HG03442 (cell line): ENCODE data around the gene SOX15.
"Not testable (repeated sequence)": the region's sequence is repeated elsewhere in the genome, so short reads cannot be mapped to it uniquely, and the experiment has no call there.

ENCODE experiments used
- ATAC-seq: cut with Tn5 transposase; IDR thresholded peaks from one replicate; pipeline ENCODE4 v1.9.1; 2021; ENCODE audit warnings: mild to moderate bottlenecking, moderate library complexity; ENCODE audit not compliant: unreplicated experiment

SOX15 gene

DNA sequence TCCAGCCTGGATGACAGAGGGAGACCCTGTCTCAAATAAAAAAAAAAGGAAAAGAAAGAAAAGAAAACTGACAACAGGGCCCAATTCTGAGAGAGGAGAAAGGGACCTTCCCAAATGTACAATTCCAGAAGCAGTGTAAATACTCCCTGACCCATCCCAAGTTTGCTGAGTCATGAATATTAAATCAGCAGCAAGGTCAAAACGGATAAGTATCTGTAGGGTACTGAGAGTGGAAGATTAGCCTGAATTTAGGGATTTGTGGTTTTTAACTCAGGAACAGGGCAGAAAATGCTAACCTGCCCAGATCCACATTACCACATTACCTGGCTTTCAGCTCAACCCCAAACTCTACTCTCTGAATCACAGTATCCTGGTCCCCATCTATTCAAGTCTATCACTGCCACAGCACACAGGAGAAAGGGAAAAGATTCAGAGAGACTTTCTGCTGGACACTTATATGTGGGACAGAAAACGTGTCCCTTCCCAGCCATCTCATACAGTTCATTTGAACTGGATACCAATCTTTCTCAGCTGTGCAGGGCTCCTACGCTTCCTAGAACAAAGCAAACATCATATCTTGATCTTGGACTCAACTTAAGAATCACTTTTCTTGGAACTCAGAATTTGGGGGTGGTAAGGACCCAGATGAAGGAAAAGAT is 21.9 kb upstream of the SOX15 start:
- no peak for ATAC-seq

DNA sequence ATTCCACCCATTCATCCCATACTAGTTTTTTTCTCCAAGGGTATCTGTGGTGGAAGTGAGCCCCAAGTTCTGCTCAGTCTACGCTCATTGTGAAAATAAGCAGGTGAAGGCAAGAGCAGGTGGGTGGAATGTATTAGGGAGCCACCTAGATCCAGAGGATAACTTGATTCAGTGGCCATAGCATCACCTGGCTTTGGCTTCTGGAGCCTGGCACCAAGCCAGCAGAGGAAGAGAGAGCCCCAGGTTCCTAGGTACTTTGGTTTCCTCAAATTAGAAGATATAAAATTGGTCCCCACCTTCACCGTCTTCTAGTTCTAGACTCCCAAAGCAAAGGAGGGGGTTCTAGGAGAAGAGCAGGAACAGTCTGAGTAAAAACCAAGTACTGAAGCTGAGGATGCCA is 20.7 kb upstream of the SOX15 start:
- ATAC-seq = no peak

DNA sequence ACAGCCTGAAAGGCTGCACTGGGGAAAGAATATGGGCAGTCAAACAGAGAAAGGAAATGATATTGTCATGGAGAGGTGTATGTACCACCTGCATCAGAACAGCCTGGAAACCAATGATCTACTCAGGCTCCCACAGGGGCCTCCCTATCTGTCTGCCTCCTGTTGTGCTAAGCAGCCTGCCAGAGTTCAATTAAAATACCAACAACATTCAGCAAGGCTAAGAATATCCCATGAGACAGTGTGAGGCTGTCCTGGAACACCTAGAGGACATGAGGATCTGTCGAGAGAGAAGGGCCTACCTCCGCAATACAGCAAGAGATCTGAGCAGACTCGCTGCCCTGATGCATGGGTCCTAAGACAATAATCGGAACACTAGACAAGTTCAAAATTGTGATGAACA is 16.4 kb upstream of the SOX15 start:
- no peak for ATAC-seq

DNA sequence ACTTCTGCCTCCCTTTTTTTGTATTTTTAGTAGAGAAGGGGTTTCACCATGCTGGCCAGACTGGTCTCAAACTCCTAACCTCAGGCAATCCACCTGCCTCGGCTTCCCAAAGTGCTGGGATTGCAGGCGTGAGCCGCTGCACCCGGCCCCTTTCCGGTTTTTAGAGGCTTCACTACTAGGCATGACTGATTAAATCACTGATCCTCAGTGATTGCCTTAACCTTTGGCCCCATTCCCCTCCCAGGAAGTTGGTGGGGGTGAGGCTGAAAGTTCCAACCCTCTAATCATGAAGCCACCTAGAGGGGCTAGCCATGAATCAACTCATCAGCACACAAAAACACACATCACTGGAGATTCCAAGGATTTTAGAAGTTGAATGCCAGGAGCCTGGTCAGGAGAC is 7.7 kb upstream of the SOX15 start:
- not testable (repeated sequence) for ATAC-seq

DNA sequence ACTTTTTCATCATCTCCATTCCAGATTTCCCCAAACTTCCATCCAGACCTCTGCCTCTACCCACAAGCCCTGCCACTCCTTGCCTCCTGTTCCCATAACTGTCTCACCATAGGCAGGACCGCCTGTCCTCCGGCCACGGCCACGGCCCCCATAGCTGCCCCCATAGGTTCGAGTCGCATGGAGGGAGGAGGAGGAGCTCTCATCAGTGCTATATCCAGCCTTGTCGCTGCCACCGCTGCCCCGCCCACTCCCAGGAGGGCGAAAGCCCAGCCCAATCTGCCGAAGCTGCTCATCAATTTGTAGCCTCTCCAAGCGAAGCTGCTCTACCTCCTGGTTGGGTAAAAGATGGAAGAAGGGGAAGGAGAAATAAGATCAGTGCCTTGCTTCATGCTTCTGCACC is 3.4 kb upstream of the SOX15 start:
- ATAC-seq = no peak

DNA sequence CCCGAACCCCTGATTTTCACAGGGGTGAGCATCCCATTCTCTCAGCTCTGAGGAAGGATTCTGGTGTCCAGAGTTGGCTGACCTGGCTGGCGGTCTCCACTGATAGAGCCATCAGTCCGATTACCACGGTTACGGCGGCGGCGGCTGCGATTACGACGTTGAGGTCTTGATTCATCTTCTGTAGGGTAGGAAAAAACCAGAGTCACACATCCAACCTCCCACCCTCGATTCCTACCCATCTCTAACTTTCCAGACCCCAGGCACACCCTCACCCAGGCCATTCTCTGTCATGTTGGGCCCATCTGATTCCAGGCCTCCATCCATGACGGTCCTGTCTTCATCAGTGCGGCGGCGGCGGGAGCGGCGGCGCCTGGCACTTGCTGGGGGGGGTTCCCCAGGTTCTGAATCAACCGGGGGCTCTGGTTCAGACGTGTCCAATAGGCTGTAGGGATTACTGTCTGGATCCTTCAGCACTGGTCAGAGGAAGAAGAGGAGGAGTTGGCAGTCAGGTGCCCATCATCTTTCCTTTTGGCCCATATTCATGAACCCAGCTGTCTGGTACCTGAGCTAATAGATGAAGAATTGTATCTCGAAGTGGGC is 2.6 kb upstream of the SOX15 start:
- no peak for ATAC-seq

DNA sequence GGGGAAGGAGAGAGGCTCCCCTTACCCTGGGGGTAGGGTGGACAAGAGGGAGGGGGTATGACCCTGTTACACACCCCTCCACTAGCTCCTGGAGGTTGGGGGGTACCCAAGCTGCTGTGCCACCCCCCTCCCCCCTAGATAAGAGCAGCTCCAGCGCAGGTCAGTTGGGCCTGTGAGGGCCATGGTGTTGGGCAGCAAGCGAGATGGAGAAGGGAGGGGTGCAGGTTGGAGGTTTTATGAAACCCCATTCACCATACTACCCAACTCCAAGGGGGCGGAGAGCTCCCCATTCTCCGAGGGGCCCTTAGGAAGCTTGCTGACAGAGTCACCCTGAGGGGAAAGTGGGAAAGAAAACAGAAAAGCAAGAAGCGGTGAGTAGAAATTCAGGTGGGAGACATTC is 1.7 kb upstream of the SOX15 start:
- ATAC-seq = no peak

DNA sequence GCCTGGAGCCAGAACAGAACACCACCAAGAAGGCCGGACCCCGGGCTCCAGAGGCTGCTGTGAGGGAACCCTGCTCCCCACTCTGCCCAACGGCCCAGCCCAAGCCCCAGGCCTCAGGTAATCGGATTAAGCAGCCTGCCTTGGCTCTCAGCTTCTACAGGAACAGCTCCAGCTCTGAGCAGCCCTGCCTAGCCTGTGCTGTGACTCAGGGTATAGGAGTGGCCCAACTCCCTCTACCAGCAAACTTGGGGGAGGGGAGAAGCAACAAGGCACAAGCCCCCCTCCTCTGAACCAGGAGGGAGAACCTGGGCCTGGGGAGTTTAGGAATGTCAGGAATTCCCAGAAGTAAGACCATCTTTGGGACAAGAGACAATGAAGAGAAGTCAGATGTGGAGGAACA is 849 bp upstream of the SOX15 start:
- ATAC-seq = no peak

DNA sequence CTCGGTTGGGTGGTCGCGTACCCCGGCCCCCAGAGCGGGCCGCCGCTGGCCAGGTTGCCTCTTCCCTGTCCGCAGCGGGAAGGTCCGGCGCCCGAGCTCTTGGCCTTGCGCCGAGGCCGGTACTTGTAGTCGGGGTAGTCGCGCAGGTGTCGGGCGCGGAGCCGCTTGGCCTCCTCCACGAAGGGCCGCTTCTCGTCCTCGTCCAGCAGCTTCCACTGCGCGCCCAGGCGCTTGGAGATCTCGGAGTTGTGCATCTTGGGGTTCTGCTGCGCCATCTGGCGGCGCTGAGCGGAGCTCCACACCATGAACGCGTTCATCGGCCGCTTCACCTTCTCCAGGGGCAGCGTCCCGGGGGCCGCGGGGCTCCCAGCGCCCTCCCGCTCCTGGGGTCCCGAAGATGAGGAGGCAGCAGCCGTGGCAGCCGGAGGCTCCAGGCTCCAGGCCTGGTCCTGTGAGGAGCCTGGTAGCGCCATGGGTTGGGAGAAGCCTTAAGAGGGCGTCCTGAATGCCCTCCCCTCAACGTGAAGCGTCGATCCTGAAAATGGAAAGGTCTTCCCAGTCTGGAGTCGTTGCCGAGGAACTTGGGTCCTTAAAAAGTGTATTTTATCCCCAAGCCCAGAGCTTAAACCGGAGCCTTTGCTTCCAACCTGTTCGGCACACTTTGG is 558 bp downstream of the SOX15 start:
- ATAC-seq = no peak

DNA sequence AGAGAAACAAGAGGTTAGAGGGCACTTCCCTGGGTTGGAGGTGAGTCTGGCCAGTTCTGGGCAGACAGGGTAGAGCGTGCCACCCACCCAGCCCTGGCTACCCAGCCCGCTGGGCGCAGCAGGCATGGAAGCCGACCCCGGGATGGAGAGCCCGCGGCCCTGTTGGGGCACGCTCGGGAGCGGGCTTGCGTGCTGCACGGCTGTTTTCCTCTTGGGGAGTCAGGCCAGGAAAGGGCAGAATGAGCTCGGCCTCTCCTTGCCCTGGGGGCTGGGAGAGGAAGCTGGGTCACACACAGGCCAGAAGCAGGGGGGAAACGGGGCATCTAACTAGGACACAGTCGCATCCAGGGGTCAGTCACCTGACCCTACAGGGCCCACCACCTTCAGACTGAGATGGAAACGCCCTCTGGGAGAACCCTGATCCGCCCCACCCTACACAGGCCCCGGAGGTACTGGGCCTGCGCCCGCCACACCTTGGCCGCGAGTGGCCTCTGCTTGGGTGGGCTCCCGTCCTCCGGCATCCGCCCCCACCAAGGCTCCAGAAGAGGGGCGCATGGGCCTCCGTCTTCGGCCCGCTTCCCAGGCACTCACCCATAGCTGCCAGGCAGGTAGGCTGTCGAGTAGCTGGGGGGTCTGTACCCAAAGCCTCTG is 1.2 kb downstream of the SOX15 start:
- no peak for ATAC-seq

DNA sequence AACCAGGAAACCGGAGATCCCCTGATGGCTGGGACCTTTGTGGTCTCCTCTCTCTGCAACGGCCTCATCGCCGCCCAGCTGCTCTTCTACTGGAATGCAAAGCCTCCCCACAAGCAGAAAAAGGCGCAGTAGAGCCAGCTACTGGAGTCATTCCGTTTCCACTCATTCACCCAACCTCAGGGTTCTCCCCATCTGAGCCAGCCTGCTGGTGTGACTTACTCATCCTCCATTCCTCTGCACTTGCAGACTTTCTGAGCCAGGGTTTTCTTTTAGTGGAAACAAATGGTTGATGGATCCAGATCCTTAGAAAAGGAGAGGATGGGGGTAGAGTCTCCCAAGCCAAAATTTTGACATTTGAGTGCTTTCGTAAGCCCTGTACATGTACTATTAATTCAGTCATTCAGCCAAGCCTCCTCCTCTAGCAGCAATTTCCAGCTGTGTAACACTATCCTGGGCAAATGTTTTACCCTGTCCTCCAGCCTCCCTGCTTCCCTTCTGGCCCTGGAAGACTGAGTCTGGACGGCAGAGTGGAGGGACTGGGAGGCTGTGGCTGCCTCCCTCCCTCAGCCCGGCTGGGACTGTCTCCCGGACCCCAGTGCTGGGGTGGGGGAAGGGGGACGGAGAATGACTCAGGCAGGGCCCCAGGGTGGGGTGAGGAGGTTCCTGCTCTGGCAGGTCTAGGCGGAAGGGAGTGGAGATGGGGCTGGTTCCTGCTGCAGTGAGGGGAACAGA is 2.3 kb downstream of the SOX15 start:
- no peak for ATAC-seq

DNA sequence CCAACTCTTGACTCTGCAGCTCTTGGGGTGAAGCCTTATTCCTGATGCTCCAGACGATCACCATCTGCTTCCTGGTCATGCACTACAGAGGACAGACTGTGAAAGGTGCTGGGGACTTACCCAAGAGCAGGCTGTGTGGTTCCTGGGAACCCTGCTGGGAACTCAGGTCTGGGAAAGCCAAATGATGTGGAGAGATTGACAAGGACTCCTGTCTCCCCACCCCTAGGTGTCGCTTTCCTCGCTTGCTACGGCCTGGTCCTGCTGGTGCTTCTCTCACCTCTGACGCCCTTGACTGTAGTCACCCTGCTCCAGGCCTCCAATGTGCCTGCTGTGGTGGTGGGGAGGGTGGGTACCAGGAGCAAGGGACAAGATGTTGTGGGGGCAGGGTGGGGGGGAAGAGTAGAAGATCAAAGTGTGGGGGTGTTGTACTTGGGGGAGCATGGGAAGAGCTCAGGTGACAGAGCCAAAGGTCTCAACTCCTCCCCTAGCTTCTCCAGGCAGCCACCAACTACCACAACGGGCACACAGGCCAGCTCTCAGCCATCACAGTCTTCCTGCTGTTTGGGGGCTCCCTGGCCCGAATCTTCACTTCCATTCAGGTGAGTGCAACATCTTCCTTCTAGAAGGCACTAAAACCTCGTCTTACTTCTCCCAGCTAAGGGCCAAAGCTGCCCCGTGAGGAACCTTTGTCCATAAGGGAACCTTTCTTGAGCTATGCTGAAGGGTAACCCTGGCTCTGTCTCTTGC is 3.0 kb downstream of the SOX15 start:
- no peak for ATAC-seq

DNA sequence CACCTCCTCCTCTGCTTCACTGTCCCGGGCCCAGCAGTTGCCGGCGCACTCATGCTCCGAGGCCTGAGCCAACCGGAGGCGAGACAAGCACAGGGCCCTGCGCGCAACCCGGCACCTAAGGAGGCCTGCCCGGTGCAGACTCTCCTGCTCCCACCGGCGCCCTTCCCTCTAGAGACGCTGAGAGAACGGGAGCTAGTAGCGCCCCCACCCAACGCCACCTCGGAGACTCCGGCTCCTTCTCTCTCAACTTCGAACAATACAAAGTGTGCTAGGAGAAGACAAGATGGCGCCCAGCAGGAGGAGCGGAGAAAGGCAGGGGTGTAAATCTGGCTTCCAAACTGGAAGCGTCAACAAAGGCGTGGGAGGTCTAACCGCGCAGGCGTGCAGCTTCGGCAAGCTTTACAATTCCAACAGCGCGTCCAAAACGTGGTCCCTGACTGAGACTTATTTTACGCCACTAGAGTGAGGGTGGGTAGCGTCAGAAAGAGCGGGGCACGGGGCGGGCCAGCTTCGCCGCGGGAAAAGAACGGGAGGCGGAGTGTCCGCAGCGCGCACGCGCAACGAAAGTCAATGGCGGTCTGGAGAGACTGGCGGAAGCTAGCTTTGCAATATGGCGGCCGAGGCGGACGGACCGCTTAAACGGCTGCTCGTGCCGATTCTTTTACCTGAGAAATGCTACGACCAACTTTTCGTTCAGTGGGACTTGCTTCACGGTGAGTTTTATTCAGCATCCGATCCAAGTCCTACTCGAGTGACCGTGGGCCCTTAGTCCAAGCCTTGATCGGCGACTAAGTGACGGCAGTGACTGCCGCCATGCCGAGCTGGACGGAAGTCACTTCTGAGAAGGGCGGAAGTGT is 6.4 kb downstream of the SOX15 start, which contains the start of gene MPDU1:
TSS of gene MPDU1 (plus strand) at position 600 of the 857 bp plus-strand sequence. CDS start at position 611, 11 bp downstream.
- ATAC-seq = peak; percentile 59

DNA sequence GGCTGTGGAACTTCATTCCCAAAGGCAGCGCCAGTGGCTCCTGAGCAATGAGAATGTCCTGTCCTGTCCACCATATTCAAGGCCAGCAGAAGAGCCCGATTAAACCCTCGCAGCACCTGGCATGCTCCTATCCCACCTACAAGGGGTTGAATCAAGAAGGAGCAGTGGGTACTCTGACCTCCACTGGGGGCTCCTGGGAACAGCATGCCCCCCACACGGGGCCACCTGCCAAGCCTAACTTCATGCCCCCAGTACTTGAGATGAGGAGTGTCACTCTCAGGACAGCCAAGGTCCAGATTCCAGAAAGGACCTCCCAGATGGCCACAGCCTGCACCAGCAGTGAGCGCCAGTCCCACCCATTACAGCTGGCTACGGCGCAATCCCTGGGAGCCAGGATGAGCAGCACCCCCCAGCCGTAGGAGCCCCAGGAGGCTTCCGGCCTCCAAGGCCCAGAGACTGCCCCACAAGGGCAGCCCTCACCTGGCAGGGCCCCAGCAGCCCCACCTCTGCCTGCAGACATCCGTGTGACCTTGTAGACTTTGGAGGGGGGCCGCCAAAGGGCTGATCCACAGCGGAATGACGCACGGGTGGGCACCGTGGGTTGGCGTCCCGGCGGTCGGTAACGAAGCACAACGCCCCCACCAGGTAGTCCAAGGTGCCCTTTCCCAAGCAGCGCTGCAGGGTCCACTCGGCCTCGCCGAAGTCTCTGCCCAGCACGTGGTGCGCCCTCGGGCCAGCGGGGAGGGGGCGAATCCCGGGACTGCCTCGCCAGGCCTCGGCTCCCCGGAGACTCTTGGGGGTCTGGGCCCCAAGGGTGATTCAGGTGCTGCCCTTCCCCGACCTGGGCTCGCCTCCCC is 7.3 kb downstream of the SOX15 start:
- ATAC-seq = no peak

DNA sequence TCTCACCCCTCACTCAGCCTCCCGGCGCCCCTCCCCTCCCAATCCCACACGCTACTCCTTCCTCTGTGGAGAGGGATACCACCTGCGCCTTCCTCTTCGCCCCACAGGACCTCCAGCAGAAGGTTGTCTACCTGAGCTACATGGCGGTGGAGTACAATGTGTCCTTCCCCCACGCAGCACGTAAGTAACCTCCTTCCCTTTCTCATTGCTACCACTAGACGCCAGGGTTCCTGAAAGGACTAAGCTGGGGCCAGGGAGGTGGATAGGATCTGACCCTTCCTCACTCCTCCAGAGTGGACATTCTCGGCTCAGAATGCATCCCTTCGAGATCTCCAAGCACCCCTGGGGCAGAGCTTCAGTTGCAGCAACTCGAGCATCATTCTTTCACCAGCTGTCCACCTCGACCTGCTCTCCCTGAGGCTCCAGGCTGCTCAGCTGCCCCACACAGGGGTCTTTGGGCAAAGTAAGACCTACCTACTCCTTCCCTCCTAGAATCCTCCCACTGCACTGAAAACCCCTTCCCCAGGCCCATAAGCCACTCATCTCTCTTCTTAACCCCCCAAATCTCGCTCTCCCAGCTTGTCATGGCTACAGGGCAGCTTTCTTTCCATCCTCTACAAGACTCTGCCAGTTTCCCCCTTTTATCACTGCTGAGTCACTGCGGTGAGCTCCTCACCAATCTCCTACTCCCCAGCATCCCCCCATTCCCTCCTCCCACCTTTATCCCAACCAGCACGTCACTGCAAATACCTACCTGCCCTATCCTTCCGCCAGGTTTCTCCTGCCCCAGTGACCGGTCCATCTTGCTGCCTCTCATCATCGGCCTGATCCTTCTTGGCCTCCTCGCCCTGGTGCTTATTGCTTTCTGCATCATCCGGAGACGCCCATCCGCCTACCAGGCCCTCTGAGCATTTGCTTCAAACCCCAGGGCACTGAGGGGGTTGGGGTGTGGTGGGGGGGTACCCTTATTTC is 9.0 kb downstream of the SOX15 start:
- ATAC-seq = no peak

DNA sequence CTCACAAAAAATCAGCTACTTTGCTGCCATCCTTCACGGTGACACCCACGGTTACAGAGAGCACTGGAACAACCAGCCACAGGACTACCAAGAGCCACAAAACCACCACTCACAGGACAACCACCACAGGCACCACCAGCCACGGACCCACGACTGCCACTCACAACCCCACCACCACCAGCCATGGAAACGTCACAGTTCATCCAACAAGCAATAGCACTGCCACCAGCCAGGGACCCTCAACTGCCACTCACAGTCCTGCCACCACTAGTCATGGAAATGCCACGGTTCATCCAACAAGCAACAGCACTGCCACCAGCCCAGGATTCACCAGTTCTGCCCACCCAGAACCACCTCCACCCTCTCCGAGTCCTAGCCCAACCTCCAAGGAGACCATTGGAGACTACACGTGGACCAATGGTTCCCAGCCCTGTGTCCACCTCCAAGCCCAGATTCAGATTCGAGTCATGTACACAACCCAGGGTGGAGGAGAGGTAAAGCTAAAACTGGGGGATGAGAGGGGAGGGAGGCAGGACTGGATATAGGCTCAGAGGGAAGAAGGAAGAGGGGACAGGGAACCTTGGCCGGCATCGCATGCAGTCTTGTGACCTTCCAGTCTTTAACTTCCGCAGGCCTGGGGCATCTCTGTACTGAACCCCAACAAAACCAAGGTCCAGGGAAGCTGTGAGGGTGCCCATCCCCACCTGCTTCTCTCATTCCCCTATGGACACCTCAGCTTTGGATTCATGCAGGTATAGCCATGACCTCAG is 9.9 kb downstream of the SOX15 start:
- no peak for ATAC-seq
